Liver (tissue), 9 donors: Measurements from ENCODE around the gene PLPPR5. TPM values are rescaled to one million over a fixed set of nuclear protein-coding genes. Genes with fewer than 3 reads are reported as not detected.

Experiments
- DNase-seq: peaks from one replicate; pipeline ENCODE4 v3.0.0-alpha.2; 2017; ENCODE audit warnings: low spot score
- H3K27ac ChIP-seq, 2 donors: one replicate each; pipeline ENCODE4 v1.7.0; 2013; ENCODE audit warnings: inconsistent platforms in 2 of 2, low read length in 2 of 2, control low read depth in 1 of 2, low read depth in 1 of 2, mild to moderate bottlenecking in 1 of 2
- H3K27me3 ChIP-seq, 4 donors: one replicate each; pipeline versions ENCODE4 v1.6.1 to v1.7.0; 2013; ENCODE audit warnings: low read length in 3 of 4, inconsistent platforms in 1 of 4, mild to moderate bottlenecking in 1 of 4, moderate library complexity in 1 of 4; ENCODE audit not compliant: control insufficient read depth in 4 of 4, insufficient read depth in 4 of 4
- H3K36me3 ChIP-seq, 4 donors: one replicate each; pipeline versions ENCODE4 v1.6.1 to v1.7.0; 2013; ENCODE audit warnings: low read length in 3 of 4, mild to moderate bottlenecking in 3 of 4, low read depth in 1 of 4, moderate library complexity in 1 of 4; ENCODE audit not compliant: control insufficient read depth in 4 of 4, insufficient read depth in 3 of 4
- H3K4me1 ChIP-seq, 4 donors: one replicate each; pipeline versions ENCODE4 v1.6.1 to v1.7.0; 2013; ENCODE audit warnings: low read length in 3 of 4, mild to moderate bottlenecking in 3 of 4, moderate library complexity in 1 of 4; ENCODE audit not compliant: control insufficient read depth in 4 of 4, insufficient read depth in 4 of 4
- H3K4me3 ChIP-seq, 3 donors: one replicate each; pipeline versions ENCODE4 v1.6.1 to v1.7.0; 2013; ENCODE audit warnings: low read length in 3 of 3, control low read depth in 1 of 3, low read depth in 1 of 3, mild to moderate bottlenecking in 1 of 3
- H3K9ac ChIP-seq, 2 donors: one replicate each; pipeline ENCODE4 v1.7.0; 2013; ENCODE audit warnings: low read length in 2 of 2, mild to moderate bottlenecking in 2 of 2, moderate library complexity in 2 of 2, control low read depth in 1 of 2, low read depth in 1 of 2
- H3K9me3 ChIP-seq, 4 donors: one replicate each; pipeline versions ENCODE4 v1.6.1 to v1.7.0; 2013; ENCODE audit warnings: low read length in 3 of 4; ENCODE audit not compliant: control insufficient read depth in 4 of 4
- CTCF ChIP-seq: fragments of 150-350 bp; IDR thresholded peaks from 2 replicates; pipeline ENCODE4 v1.5.1; 2017; ENCODE audit warnings: improper control_type of control experiment, low read depth, low read length; ENCODE audit not compliant: missing input control
- EGR1 ChIP-seq, 2 donors: IDR thresholded peaks; 2 replicates each; pipeline ENCODE4 v1.6.1; 2016 to 2018; ENCODE audit warnings: antibody characterized with exemption in 2 of 2, low read depth in 2 of 2
- FOXA2 ChIP-seq: IDR thresholded peaks from 2 replicates; pipeline ENCODE4 v1.6.1; 2016; ENCODE audit warnings: antibody characterized with exemption
- GABPA ChIP-seq, 2 donors: IDR thresholded peaks in 1 of 2; conservative IDR thresholded peaks in 1 of 2; 2 replicates each; pipeline ENCODE4 v1.6.1; 2016; ENCODE audit warnings: antibody characterized with exemption in 2 of 2, mild to moderate bottlenecking in 1 of 2, moderate library complexity in 1 of 2
- HNF4A ChIP-seq, 2 donors: conservative IDR thresholded peaks; 2 replicates each; pipeline ENCODE4 v1.6.1; 2016; ENCODE audit warnings: antibody characterized with exemption in 2 of 2, mild to moderate bottlenecking in 2 of 2
- HNF4G ChIP-seq: IDR thresholded peaks from 2 replicates; pipeline ENCODE4 v1.6.1; 2016; ENCODE audit warnings: antibody characterized with exemption
- JUND ChIP-seq, 2 donors: IDR thresholded peaks; 2 replicates each; pipeline ENCODE4 v1.6.1; 2016; ENCODE audit warnings: antibody characterized with exemption in 2 of 2
- NR2F2 ChIP-seq: IDR thresholded peaks from 2 replicates; pipeline ENCODE4 v1.6.1; 2016; ENCODE audit warnings: antibody characterized with exemption
- RAD21 ChIP-seq, 2 donors: IDR thresholded peaks; 2 replicates each; pipeline ENCODE4 v1.6.1; 2016; ENCODE audit warnings: antibody characterized with exemption in 2 of 2, mild to moderate bottlenecking in 2 of 2
- REST ChIP-seq: IDR thresholded peaks from 2 replicates; pipeline ENCODE4 v1.6.1; 2016; ENCODE audit warnings: antibody characterized with exemption, mild to moderate bottlenecking
- RXRA ChIP-seq, 2 donors: IDR thresholded peaks; 2 replicates each; pipeline ENCODE4 v1.6.1; 2017 to 2018; ENCODE audit warnings: antibody characterized with exemption in 2 of 2, mild to moderate bottlenecking in 1 of 2
- TAF1 ChIP-seq: conservative IDR thresholded peaks from 2 replicates; pipeline ENCODE4 v1.6.1; 2016; ENCODE audit warnings: antibody characterized with exemption, mild to moderate bottlenecking
- YY1 ChIP-seq: IDR thresholded peaks from 2 replicates; pipeline ENCODE4 v1.6.1; 2016; ENCODE audit warnings: antibody characterized with exemption, mild to moderate bottlenecking
- WGBS: extraction: QIAGEN DNeasy Blood & Tissue Kit; methylation state at CpG from one replicate; pipeline ENCODE4 v1.1.7; 2013; 5-methylcytosine and 5-hydroxymethylcytosine counted together
- polyA plus RNA-seq, 2 donors: library from polyadenylated mRNA; stranded (reverse) in 1 of 2; unstranded in 1 of 2; fragments of 200-250 nt in 1 of 2; fragments of >200 nt in 1 of 2; fragmentation: Nextera tagmentation in 1 of 2; extraction: Ambion mirVana in 1 of 2; gene quantifications; one replicate each; pipeline versions ENCODE4 v1.2.1 to v1.2.3, GENCODE V29; 2013 to 2015
- total RNA-seq, 2 donors: library from RNA; depleted of rRNA; stranded (reverse); fragments of >200 nt; gene quantifications; one replicate each; pipeline ENCODE4 v1.2.3, GENCODE V29; 2014
- TF ChIP-seq, protein P1 (sequence below): IDR thresholded peaks from 2 replicates; pipeline ENCODE4 v1.6.1; 2016; ENCODE audit warnings: antibody characterized with exemption
- donor health status: healthy.
- donor health status: healthy.
- donor health status: healthy.
- donor health status: healthy.
- donor health status: healthy.

Gene PLPPR5
- total and polyA plus RNA-seq, 4 donors, result not detected

- Histone ChIP-seq H3K36me3 (no peaks in the 10 kb centered on the region), H3K27me3 (no peaks in the 10 kb centered on the region), H3K4me3 (no peak overlapping the region), H3K27ac (no peak overlapping the region), H3K9me3 (no peaks in the 10 kb centered on the region), H3K4me1 (no peaks in the 10 kb centered on the region), H3K9ac (no peak overlapping the region)
- 89% methylated on average over 3 of the region's 3 CpGs for WGBS
- DNase-seq, result no peak
- TF ChIP-seq FOXA2 (no peak), JUND (IDR thresholded peaks at IDR 0.05) (no peak), YY1 (no peak), CTCF (no peak), HNF4A (conservative IDR thresholded peaks at IDR 0.05) (no peak), HNF4G (no peak)
- TF ChIP-seq, protein P1, sequence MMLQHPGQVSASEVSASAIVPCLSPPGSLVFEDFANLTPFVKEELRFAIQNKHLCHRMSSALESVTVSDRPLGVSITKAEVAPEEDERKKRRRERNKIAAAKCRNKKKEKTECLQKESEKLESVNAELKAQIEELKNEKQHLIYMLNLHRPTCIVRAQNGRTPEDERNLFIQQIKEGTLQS, result no peak
These were observed 98.3 kb downstream of the PLPPR5 start for GRCh38 chr1:98906361-98906760.

- H3K27me3 ChIP-seq, result no peaks in the 10 kb centered on the region
- TF ChIP-seq RXRA (IDR thresholded peaks at IDR 0.05) (no peak), REST (no peak)
- H3K4me1 ChIP-seq, result no peaks in the 10 kb centered on the region
- H3K9me3 ChIP-seq, result no peaks in the 10 kb centered on the region
- 82% methylated on average over 4 of the region's 4 CpGs for WGBS
- no peak overlapping the region for H3K9ac ChIP-seq
- no peaks in the 10 kb centered on the region for H3K36me3 ChIP-seq
- H3K4me3 ChIP-seq, result no peak overlapping the region
- H3K27ac ChIP-seq, result no peak overlapping the region
- DNase-seq, result no peak
These were observed 100.0 kb downstream of the PLPPR5 start for GRCh38 chr1:98904684-98905083.

GRCh38 chr1:98903726-98904125 lies 100.9 kb downstream of the PLPPR5 start:
- no peaks in the 10 kb centered on the region for H3K36me3 ChIP-seq
- TF ChIP-seq JUND (IDR thresholded peaks at IDR 0.05) (no peak), RAD21 (IDR thresholded peaks at IDR 0.05) (no peak), REST (no peak), HNF4A (conservative IDR thresholded peaks at IDR 0.05) (no peak), EGR1 (IDR thresholded peaks at IDR 0.05; ENCODE audit: low read depth in 2 of 2) (no peak), HNF4G (no peak), NR2F2 (no peak), TAF1 (no peak), GABPA (IDR thresholded peaks at IDR 0.05 in 1 of 2, conservative IDR thresholded peaks at IDR 0.05 in 1 of 2) (no peak), RXRA (IDR thresholded peaks at IDR 0.05) (no peak), YY1 (no peak)
- TF ChIP-seq, protein P1, result no peak
- H3K9me3 ChIP-seq, result no peaks in the 10 kb centered on the region
- no peak for DNase-seq
- no peaks in the 10 kb centered on the region for H3K27me3 ChIP-seq
- WGBS, result 86% methylated on average over 1 of the region's 1 CpG
- H3K27ac ChIP-seq, result no peak overlapping the region
- H3K4me1 ChIP-seq, result no peaks in the 10 kb centered on the region
- no peak overlapping the region for H3K9ac ChIP-seq
- no peak overlapping the region for H3K4me3 ChIP-seq
